ENCODE results near the gene CD44.

CD44 gene

DNA sequence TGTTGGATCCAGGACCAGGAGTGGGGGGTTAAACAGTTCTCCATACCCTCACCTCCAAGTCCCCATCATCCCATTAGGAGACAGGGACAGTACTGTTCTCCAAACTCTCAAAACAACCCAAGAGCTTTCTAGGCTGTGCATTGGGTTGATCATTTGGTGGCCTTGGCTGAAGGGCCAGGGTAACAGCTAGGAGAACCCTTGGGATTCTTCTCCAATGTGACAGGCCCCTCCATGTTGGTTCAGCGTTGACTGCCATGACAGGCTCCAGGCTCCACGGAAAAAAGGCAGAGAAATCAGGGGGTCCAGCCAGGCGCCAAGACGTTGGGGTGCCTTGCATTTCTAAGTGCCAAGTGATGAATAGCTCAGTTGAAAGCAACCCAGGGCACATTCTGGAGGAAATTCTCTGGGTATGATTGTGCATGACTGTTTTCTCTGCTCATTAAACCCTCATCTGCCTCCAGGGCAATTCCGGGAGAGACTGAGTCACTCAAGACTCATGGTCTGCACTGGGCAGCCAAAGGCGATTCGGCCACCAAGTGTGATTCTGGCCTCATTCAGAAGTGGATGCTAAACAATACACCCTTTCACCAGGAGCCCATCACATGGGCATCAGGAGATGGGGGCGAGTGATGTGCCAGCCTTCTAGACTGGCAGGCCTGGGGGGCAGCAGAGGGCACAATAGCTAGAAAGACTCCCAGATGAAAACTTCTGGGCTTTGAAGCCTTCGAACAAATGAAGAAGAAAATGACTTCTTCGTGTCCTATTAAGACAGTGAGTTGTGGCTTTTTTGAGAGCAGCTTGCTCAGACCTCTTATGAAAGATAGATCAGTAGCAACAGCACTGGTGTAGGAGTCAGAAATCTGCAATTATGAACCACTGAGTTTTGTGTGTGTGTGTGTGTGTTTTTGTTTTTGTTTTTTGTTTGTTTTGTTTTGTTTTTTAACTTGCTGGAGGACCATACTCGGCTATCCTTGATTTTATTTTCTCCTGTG is 27.7 kb downstream of the CD44 start:
- no peaks in the 10 kb centered on the region for H3K9me3 ChIP-seq (ENCODE audit: low read length)
- TF ChIP-seq, protein P1, sequence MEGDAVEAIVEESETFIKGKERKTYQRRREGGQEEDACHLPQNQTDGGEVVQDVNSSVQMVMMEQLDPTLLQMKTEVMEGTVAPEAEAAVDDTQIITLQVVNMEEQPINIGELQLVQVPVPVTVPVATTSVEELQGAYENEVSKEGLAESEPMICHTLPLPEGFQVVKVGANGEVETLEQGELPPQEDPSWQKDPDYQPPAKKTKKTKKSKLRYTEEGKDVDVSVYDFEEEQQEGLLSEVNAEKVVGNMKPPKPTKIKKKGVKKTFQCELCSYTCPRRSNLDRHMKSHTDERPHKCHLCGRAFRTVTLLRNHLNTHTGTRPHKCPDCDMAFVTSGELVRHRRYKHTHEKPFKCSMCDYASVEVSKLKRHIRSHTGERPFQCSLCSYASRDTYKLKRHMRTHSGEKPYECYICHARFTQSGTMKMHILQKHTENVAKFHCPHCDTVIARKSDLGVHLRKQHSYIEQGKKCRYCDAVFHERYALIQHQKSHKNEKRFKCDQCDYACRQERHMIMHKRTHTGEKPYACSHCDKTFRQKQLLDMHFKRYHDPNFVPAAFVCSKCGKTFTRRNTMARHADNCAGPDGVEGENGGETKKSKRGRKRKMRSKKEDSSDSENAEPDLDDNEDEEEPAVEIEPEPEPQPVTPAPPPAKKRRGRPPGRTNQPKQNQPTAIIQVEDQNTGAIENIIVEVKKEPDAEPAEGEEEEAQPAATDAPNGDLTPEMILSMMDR (IDR thresholded peaks at IDR 0.05; ENCODE audit: low read length) = no peak
- TF ChIP-seq EZH2 (IDR thresholded peaks at IDR 0.05; ENCODE audit: borderline replicate concordance, low read length) = no peak
- no peaks in the 10 kb centered on the region for H3K36me3 ChIP-seq (ENCODE audit: insufficient read depth, low read length)
- H3K27ac ChIP-seq (ENCODE audit: low read depth, low read length, poor library complexity, severe bottlenecking) = no peak overlapping the region
- H3K4me3 ChIP-seq (ENCODE audit: low read depth, low read length, poor library complexity, severe bottlenecking) = no peak overlapping the region
- no peaks in the 10 kb centered on the region for H3K79me2 ChIP-seq (ENCODE audit: insufficient read depth, low read length)
- H3F3A ChIP-seq (ENCODE audit: insufficient read depth, low read length) = no peaks in the 10 kb centered on the region
- no peaks in the 10 kb centered on the region for H3K9me2 ChIP-seq (ENCODE audit: low read depth, low read length)
- no peak overlapping the region for H3K9ac ChIP-seq (ENCODE audit: low read length)
- H3K4me2 ChIP-seq (ENCODE audit: low read length) = no peak overlapping the region
- H4K20me1 ChIP-seq (ENCODE audit: insufficient read depth, low read length) = no peaks in the 10 kb centered on the region
- H3K4me1 ChIP-seq (ENCODE audit: insufficient read depth, low read length, severe bottlenecking) = no peaks in the 10 kb centered on the region
- H2AFZ ChIP-seq (ENCODE audit: low read length) = no peak overlapping the region
- H3K27me3 ChIP-seq (ENCODE audit: insufficient read depth, low read length) = no peaks in the 10 kb centered on the region

DNA sequence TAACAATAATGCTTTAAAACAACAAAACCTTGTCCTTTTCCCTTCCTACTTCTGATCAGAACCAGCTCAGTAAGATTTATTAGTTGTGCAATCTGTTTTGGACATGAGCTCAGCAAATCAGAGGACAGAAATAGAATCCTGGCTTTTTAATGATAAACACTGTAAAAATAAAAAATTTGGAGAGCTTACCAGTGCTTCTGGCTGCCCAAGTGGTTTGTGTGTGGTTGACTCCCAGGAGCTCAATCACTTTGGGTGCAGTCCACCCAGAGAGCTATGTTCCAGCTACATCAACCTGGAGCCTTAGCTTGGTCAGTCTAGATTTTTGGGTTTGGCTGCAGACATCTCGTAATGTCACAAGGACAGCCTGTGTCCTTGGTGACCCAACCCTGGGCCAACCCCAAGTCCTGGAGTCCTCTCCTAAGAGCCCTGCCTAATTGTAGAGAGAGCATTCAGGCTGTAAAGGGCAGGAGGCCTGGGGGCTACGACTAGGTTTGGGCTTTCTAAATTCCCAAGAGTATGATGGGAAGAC is 28.5 kb downstream of the CD44 start:
- Histone ChIP-seq H3K27me3 (ENCODE audit: insufficient read depth, low read length) (no peaks in the 10 kb centered on the region), H3K9ac (ENCODE audit: low read length) (no peak overlapping the region), H3K9me2 (ENCODE audit: low read depth, low read length) (no peaks in the 10 kb centered on the region), H3K27ac (ENCODE audit: low read depth, low read length, poor library complexity, severe bottlenecking) (no peak overlapping the region), H4K20me1 (ENCODE audit: insufficient read depth, low read length) (no peaks in the 10 kb centered on the region), H3K36me3 (ENCODE audit: insufficient read depth, low read length) (no peaks in the 10 kb centered on the region), H2AFZ (ENCODE audit: low read length) (no peak overlapping the region), H3K4me3 (ENCODE audit: low read depth, low read length, poor library complexity, severe bottlenecking) (no peak overlapping the region), H3F3A (ENCODE audit: insufficient read depth, low read length) (no peaks in the 10 kb centered on the region), H3K9me3 (ENCODE audit: low read length) (no peaks in the 10 kb centered on the region), H3K4me1 (ENCODE audit: insufficient read depth, low read length, severe bottlenecking) (no peaks in the 10 kb centered on the region), H3K4me2 (ENCODE audit: low read length) (no peak overlapping the region), H3K79me2 (ENCODE audit: insufficient read depth, low read length) (no peaks in the 10 kb centered on the region)
- TF ChIP-seq EZH2 (IDR thresholded peaks at IDR 0.05; ENCODE audit: borderline replicate concordance, low read length) = no peak

DNA sequence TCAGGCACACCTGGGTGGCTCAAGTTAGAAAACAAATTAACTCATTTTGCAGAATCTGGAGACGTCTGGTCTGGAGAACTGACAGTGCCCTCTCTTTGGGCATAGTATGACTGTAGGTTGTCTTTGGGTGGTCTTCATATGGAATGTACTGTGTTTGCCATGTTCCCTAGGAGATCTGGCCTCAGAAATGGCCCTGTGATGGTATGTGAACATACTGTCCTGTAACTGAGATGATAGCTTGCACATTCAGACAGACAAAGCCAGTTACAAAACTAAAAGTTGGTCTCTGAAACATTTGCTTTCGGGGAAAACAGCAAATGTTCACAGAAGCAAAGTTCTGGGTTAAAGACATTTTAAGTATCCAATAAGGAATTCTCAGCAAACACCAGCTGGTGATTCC is 29.7 kb downstream of the CD44 start:
- TF ChIP-seq, protein P1 (IDR thresholded peaks at IDR 0.05; ENCODE audit: low read length) = no peak
- no peak for TF ChIP-seq EZH2 (IDR thresholded peaks at IDR 0.05; ENCODE audit: borderline replicate concordance, low read length)
- Histone ChIP-seq H3K4me2 (ENCODE audit: low read length) (no peak overlapping the region), H3K9me2 (ENCODE audit: low read depth, low read length) (no peaks in the 10 kb centered on the region), H3K79me2 (ENCODE audit: insufficient read depth, low read length) (no peaks in the 10 kb centered on the region), H3K36me3 (ENCODE audit: insufficient read depth, low read length) (no peaks in the 10 kb centered on the region), H3K27ac (ENCODE audit: low read depth, low read length, poor library complexity, severe bottlenecking) (no peak overlapping the region), H3K4me3 (ENCODE audit: low read depth, low read length, poor library complexity, severe bottlenecking) (no peak overlapping the region), H3K27me3 (ENCODE audit: insufficient read depth, low read length) (no peaks in the 10 kb centered on the region), H2AFZ (ENCODE audit: low read length) (no peak overlapping the region), H4K20me1 (ENCODE audit: insufficient read depth, low read length) (no peaks in the 10 kb centered on the region), H3F3A (ENCODE audit: insufficient read depth, low read length) (no peaks in the 10 kb centered on the region), H3K9ac (ENCODE audit: low read length) (no peak overlapping the region), H3K4me1 (ENCODE audit: insufficient read depth, low read length, severe bottlenecking) (no peaks in the 10 kb centered on the region), H3K9me3 (ENCODE audit: low read length) (no peaks in the 10 kb centered on the region)
